Urinary bladder (tissue), 4 donors: Measurements from ENCODE around the gene TSHZ1. TPM values are rescaled to one million over a fixed set of nuclear protein-coding genes. Genes with fewer than 3 reads are reported as not detected.

Experiments
- DNase-seq: peaks from one replicate; pipeline ENCODE4 v3.0.0-alpha.2; 2015; ENCODE audit errors: extremely low spot score
- H3K27ac ChIP-seq: one replicate; pipeline ENCODE4 v1.5.1; 2013; ENCODE audit warnings: low read depth, mild to moderate bottlenecking, moderate library complexity
- H3K36me3 ChIP-seq: one replicate; pipeline ENCODE4 v1.6.1; 2013; ENCODE audit warnings: mild to moderate bottlenecking, moderate library complexity; ENCODE audit not compliant: insufficient read depth
- H3K4me1 ChIP-seq: one replicate; pipeline ENCODE4 v1.6.1; 2013; ENCODE audit warnings: mild to moderate bottlenecking, moderate library complexity; ENCODE audit not compliant: insufficient read depth
- H3K4me3 ChIP-seq: one replicate; pipeline ENCODE4 v1.5.1; 2013; ENCODE audit warnings: low read depth, low read length
- WGBS: extraction: QIAGEN DNeasy Blood & Tissue Kit; methylation state at CpG from one replicate; pipeline ENCODE4 v1.1.7; 2013; 5-methylcytosine and 5-hydroxymethylcytosine counted together
- polyA plus RNA-seq: library from polyadenylated mRNA; stranded (reverse); fragments of 200-250 nt; gene quantifications from one replicate; pipeline ENCODE4 v1.2.3, GENCODE V29; 2013
- total RNA-seq: library from RNA; depleted of rRNA; stranded (reverse); fragments of >200 nt; gene quantifications from one replicate; pipeline ENCODE4 v1.2.3, GENCODE V29; 2014
- donor health status: healthy with polysubstance abuse.
- donor health status: healthy.

Gene TSHZ1
- total and polyA plus RNA-seq, 2 donors, result 10.3 to 22.5 TPM

DNA sequence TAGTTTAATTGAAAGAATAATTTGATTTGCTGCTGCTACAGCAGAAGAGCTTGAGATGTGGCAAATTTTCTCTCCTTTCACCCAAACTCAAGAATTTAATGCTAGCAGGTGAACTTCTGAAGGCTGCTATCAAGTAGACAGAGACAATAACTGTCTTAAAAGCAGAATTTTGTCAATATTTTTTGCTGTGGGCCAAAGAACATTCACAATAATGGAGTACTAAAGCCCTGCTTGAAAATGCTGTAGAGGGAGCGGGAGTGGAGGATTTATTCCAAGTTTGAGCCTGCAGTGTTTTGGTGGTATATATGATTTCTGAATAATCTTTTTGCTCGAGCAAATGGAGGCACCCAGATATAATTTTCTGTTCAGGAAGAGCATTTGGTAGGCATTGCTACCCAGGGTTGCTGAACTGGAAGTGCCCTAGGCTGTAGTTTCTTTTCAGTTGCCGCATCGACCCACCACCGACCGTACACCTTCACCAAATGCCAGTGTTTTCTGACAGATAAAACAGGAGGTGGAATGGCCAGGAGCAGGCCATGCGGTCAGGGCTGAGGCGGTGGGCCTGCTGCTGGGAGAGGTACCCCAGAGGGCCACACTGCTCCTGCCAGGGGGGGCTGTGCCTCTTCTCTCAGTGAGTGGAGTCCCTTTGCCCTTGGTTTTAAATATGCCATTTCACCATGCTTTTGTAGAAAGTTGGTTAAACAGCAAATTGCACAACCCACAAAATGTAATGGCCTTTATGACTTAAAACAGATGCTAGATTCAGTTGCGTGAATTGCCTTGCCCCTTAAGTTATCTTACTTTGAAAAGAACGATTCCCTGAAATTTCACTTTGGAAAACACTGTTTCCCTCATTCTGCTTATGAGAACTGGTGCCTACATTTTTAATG lies 36.4 kb downstream of the TSHZ1 start:
- DNase-seq, result no peak
- H3K27ac ChIP-seq, result peak overlapping the region; percentile 38
- H3K36me3 ChIP-seq, result no peaks in the 10 kb centered on the region
- peaks cover 3% of the 10 kb centered on the region for H3K4me1 ChIP-seq
- WGBS, result 51% methylated on average over 10 of the region's 10 CpGs
- H3K4me3 ChIP-seq, result peak overlapping the region; percentile 19

DNA sequence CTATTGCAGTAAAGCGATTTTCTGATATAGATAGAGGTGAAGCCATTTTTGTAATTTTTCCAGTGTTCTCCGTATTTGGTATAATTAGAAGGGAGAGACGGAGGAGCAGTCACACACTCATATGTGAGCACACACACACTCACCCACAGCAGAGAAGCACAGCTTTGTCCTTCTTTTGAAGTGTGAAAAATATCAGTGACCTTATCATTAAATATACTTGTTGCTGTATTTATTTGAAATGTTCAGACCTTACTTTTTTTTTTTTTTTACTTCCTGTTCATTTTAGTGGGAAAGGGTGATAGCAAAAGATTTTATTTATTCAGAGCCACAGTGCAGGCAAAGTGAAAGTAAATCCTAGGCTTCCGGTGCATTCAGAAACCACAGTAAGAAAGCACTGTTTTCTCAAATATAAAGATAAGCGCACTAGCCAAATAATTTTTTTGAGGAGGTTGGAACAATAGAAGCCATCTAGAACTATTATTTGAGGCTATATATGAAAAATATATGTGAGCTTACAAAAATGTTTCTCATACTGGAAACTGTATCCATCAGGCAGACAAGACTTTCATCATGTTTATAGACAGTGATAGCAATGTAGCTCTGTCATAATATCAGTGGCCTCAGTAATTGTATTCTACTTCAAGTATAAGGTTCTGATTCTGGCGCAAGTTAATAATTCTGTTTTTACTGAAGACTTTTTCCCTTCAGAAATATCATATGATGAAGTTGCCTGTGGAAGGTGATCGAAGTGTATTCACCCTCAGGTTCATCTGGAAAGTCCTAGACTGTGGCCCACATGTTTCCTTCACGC lies 37.2 kb downstream of the TSHZ1 start:
- Histone ChIP-seq H3K4me1 (peaks cover 3% of the 10 kb centered on the region), H3K27ac (peak overlapping the region; percentile 45), H3K4me3 (peak overlapping the region; percentile 19), H3K36me3 (no peaks in the 10 kb centered on the region)
- DNase-seq, result peak; percentile 53
- 20% methylated on average over 8 of the region's 8 CpGs for WGBS

DNA sequence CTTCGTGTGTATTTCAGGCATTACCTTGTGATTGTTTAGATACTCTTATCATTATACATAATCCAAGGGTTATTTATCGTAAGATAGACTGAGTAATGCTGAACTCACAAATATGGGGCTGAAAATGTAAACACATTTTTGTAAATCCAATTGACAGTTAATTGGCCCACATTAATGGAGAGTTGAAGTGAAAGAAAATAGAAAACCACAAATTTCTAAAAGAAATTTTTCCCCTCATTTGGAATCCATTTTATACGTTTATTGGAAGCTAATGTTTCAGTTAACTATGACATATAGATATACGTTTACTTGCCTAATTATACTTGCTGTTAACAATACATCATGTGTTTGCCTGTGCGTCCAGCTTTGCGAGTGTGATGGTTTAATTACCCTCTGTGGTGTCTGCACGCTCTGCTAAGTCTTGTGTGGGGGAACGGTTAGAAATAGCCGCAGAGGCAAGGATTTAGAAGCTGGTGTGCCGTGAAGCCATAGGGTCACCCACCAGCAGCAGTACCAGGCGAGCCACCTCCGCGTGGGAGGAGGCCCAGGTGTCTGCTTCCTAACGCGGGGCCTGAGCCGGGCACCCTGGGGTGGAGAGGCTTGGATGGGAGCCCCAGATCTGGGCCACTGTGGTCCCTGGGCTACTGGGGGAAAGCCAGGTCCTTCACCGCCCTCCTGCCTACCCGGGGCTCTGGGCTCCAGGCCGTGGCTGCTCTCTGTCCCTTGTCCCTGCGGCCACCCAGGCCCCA lies 38.0 kb downstream of the TSHZ1 start:
- DNase-seq, result no peak
- Histone ChIP-seq H3K4me3 (no peak overlapping the region), H3K4me1 (peaks cover 3% of the 10 kb centered on the region), H3K27ac (peak overlapping the region; percentile 79), H3K36me3 (no peaks in the 10 kb centered on the region)
- WGBS, result 73% methylated on average over 20 of the region's 20 CpGs

DNA sequence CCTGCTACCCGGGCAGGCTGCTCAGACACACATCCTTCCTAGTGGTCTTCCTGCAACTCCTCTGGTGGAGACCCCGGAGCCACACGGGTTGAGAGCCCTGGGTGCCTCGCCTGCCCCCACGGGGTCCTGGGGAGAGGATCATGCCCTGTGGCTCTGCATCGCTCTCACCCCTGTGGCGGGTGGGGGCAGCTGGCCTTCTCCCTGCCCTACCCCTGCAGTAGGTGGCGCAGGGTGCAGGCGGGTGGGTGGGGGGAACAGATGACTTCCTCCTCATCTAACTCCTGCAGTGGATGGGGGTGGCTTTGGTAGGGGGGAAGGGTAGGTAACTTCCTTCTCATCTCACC lies 38.5 kb downstream of the TSHZ1 start:
- Histone ChIP-seq H3K36me3 (no peaks in the 10 kb centered on the region), H3K27ac (peak overlapping the region; percentile 79), H3K4me1 (peaks cover 3% of the 10 kb centered on the region), H3K4me3 (no peak overlapping the region)
- no peak for DNase-seq
- 94% methylated on average over 9 of the region's 9 CpGs for WGBS

DNA sequence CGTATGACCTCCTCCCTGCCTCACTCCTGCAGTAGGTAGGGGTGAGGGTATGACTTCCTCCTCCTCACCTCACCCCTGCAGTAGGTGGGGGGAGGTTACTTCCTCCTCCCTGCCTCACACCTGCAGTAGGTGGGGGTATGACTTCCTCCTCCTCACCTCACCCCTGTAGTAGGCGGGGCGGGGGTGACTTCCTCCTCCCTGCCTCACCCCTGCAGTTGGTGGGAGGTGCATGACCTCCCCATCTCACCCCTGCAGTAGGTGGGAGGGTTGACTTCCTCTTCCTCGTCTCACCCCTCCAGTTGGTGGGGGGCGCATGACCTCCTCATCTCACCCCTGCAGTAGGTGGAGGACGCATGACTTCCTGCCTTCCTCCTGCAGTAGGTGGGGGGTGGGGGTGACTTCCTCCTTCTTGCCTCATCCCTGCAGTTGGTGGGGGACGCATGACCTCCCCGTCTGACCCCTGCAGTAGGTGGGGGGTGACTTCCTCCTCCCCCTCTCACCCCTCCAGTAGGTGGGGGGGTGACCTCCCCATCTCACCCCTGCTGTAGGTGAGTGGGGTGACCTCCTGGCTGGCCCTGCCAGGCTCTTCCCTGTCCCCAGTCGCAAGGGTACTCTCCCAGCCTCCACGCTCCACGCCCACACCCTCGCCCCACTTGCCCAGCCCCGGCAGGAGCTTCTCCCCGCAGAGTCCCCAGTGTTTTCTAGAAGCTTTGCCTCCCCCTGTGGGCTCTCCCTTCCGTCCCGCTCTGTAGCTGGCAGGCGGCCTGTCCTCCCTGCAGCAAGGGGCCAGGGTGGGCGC lies 39.3 kb downstream of the TSHZ1 start:
- Histone ChIP-seq H3K4me1 (peaks cover 3% of the 10 kb centered on the region), H3K36me3 (no peaks in the 10 kb centered on the region), H3K27ac (peak overlapping the region; percentile 11), H3K4me3 (no peak overlapping the region)
- DNase-seq, result no peak
- 89% methylated on average over 18 of the region's 18 CpGs for WGBS

DNA sequence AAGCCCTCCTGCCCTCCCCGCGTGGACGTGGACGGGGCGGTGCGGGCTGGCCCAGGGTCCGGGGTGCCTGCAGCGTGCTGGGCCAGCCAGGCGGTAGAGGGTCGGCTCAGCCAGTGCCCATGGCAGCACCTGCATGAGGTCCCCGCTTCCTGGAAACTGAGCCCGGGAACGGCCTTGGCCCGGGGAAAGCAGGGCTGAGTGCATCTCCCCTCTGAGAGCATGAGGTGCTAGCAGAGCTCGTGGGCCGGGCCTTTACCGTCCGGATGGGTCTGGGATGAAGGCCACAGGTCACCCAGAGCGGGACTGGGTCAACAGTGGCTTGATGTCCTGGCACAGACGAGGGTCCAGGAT lies 39.8 kb downstream of the TSHZ1 start:
- Histone ChIP-seq H3K4me1 (peaks cover 3% of the 10 kb centered on the region), H3K27ac (peak overlapping the region; percentile 4), H3K4me3 (no peak overlapping the region), H3K36me3 (no peaks in the 10 kb centered on the region)
- 91% methylated on average over 20 of the region's 20 CpGs for WGBS
- DNase-seq, result no peak

DNA sequence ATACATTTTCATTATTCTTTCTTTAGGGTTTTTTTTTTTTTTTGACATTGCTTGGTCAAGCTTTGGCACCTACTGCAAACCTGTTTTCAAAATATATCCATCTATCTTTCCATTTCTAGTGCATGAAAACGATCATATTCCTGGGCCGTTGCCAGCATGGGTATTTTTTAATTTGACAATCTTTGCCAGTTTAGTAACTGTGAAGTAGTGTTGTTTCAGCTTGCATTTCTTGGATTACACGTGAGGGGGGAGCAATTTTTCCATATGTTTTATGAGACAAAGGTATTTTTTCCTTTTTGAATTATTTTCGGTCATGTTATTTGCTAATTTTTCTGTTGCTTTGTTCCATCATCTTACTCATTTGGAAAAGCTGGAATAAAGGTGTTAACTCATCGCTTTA lies 40.9 kb downstream of the TSHZ1 start:
- 74% methylated on average over 5 of the region's 5 CpGs for WGBS
- Histone ChIP-seq H3K4me1 (peaks cover 3% of the 10 kb centered on the region), H3K27ac (no peak overlapping the region), H3K4me3 (no peak overlapping the region), H3K36me3 (no peaks in the 10 kb centered on the region)
- DNase-seq, result no peak

DNA sequence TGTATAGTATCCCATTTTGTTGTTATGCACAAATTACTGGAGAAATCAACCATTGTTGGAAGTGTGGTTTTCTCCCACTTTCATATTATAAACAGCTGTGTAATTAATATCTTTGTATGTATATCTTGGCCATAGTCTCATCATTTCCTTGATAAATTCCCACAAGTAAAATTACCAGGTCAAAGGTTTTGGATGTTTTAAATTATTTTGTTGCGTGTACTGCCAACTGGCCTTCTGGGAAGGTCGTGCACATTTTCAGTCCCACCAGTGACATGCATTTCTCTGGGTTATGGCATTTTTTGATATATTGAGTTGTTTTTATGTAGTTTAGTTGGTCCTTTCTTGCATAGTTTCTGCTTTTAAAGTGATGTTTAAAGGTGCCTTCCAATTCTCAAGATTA lies 41.5 kb downstream of the TSHZ1 start:
- WGBS, result 61% methylated on average over 2 of the region's 2 CpGs
- H3K27ac ChIP-seq, result no peak overlapping the region

DNA sequence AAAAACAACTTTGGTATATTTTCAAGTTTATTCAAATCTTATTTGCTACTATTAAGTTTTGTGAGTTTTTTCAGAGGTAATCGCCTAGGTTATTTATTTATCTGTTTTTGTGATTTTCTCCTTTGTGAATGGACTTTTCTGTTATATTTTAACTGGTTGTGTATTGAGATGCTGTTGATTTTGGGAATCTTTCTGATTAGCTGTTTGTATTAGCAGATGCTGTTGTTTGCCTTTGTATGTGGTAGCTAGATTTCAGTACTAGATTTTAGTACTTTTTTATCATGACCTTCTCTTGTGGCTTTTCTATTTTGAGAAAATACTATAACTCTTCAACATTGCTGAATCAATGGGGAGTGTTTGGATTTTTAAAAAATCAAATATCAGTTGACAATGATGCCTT lies 42.4 kb downstream of the TSHZ1 start:
- H3K27ac ChIP-seq, result no peak overlapping the region
- DNase-seq, result no peak
- 82% methylated on average over 1 of the region's 1 CpG for WGBS
- no peak overlapping the region for H3K4me3 ChIP-seq
- no peaks in the 10 kb centered on the region for H3K36me3 ChIP-seq
- peaks cover 1% of the 10 kb centered on the region for H3K4me1 ChIP-seq

More for the DNA sequence above, 41.5 kb downstream of the TSHZ1 start:
- H3K4me1 ChIP-seq, result peaks cover 2% of the 10 kb centered on the region
- no peak overlapping the region for H3K4me3 ChIP-seq
- no peak for DNase-seq
- H3K36me3 ChIP-seq, result no peaks in the 10 kb centered on the region

DNA sequence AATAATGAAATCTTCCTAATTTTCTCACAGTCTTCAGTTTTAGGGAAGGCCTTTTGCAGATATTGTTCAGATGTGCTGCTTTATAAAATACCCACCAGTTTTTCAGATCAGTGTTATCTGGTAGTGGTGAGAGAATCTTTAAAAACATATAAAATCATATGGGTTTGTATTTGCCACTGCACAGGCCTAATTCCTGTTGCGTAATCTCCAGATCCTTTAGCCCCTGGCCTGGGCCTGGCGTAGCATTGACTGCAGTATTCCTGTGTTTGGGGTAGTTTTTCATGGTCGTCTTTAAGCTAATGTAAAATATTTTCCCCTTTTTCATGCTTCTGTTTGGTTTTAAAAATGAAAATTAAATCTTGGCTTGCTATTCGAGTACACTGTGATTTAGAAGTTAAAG lies 43.2 kb downstream of the TSHZ1 start:
- H3K4me3 ChIP-seq, result no peak overlapping the region
- no peak overlapping the region for H3K27ac ChIP-seq
- DNase-seq, result no peak
- peaks cover 1% of the 10 kb centered on the region for H3K4me1 ChIP-seq
- WGBS, result 65% methylated on average over 4 of the region's 4 CpGs
- H3K36me3 ChIP-seq, result no peaks in the 10 kb centered on the region

DNA sequence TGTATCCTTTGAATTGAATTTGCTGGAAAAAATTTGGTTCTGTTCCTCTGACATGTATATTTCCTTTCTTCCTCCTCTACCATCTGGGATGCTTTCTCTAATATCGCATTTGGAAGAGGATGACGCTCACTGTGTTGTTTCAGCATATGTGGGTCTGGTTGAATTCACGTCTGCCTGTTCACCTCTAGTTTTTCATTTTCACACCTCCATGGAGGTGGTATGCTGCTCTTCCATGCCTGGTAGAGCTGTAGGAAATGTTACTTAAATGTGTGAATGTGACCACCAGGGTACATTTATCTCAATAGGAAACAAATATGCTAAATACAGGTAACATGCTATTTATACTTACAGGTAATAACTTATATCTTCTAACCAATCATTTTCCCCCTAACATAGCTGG lies 44.5 kb downstream of the TSHZ1 start:
- Histone ChIP-seq H3K36me3 (no peaks in the 10 kb centered on the region), H3K27ac (no peak overlapping the region), H3K4me3 (no peak overlapping the region), H3K4me1 (peaks cover 1% of the 10 kb centered on the region)
- 89% methylated on average over 3 of the region's 3 CpGs for WGBS
- no peak for DNase-seq

DNA sequence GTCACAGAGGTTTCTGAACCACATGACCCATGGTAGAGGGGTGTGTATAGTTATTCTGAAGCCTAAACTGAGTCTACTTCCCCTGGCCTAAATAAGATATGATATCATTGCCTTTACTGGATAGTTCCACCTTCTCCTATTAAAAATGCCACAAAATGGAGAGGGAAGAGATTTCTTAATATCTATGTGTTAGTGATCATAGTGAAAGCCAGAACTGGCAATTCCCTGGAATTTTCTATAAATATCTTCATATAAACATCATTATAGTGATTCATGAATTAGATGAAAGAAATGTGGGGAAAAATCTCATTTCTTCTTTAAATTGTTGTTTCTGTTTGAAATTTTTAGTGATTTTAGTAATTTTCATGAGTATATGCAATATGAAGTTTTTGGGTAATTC lies 45.8 kb downstream of the TSHZ1 start:
- Histone ChIP-seq H3K27ac (no peak overlapping the region), H3K36me3 (no peaks in the 10 kb centered on the region), H3K4me3 (no peak overlapping the region)

DNA sequence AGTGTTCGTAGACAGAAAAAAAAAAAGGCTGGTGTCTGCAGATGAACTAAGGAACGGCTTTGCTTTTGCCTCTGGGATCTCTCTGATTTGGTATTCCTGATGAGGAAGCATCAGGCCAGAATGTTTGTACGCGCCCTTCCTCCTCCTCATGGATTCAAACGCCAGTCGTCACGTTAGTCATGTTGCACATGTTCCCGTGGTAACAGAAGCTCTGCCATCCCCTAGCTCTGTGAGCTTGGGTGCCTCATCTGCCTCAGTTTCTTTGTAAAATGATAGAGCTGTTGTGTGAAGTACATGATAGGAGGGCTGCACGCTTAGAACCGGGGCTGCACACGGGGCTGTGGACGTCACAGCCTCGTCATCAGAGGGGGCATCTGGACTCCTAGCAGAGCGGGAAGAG lies 47.0 kb downstream of the TSHZ1 start:
- Histone ChIP-seq H3K36me3 (no peaks in the 10 kb centered on the region), H3K4me3 (no peak overlapping the region), H3K4me1 (peaks cover 1% of the 10 kb centered on the region), H3K27ac (no peak overlapping the region)
- DNase-seq, result no peak
- WGBS, result 80% methylated on average over 14 of the region's 14 CpGs

More for the DNA sequence above, 45.8 kb downstream of the TSHZ1 start:
- no peak for DNase-seq
- peaks cover 1% of the 10 kb centered on the region for H3K4me1 ChIP-seq
